Left lobe of liver (tissue), 2 donors: ENCODE measurements around the gene APBA2. TPM values are rescaled to one million over a fixed set of nuclear protein-coding genes. Genes with fewer than 3 reads are reported as not detected.

Source experiments
- ATAC-seq: fragments of 200-7000 bp; cut with Tn5 transposase; one replicate; pipeline ENCODE4 v1.9.1; 2020; ENCODE audit warnings: mild to moderate bottlenecking, moderate library complexity
- DNase-seq: peaks from one replicate; pipeline ENCODE4 v3.0.0-alpha.2; 2020; ENCODE audit warnings: low spot score
- total RNA-seq: library from RNA; stranded (reverse); gene quantifications from one replicate; pipeline ENCODE4 v1.2.1, GENCODE V29; 2021
- donor health status: DM: no; HTN: no; CAD: no; lungs with moderate emphysema.
- donor health status: DM: no; HTN: yes; CAD: no.

The APBA2 gene
- total RNA-seq, 1 donor from 2014 or later, result 0.28 TPM

- no peak for ATAC-seq
- DNase-seq, result no peak
These were observed 185.6 kb downstream of the APBA2 start for GRCh38 chr15:29071232-29071881.

- no peak for ATAC-seq
- no peak for DNase-seq
These were observed 186.1 kb downstream of the APBA2 start for GRCh38 chr15:29071882-29072273.

- ATAC-seq, result no peak
- DNase-seq, result no peak
These were observed 186.7 kb downstream of the APBA2 start for GRCh38 chr15:29072444-29072843.

GRCh38 chr15:29074045-29074444 is 188.3 kb downstream of the APBA2 start:
- no peak for DNase-seq
- no peak for ATAC-seq

- ATAC-seq, result no peak
- DNase-seq, result no peak
These were observed 192.8 kb downstream of the APBA2 start for GRCh38 chr15:29078541-29078940.

- ATAC-seq, result no peak
- DNase-seq, result no peak
These were observed 193.7 kb downstream of the APBA2 start for GRCh38 chr15:29079479-29079878.

GRCh38 chr15:29081781-29082180 is 196.0 kb downstream of the APBA2 start:
- ATAC-seq, result no peak
- no peak for DNase-seq

- DNase-seq (no peak), ATAC-seq (no peak)
These were observed 197.4 kb downstream of the APBA2 start for GRCh38 chr15:29083161-29083560.

- DNase-seq (no peak), ATAC-seq (no peak)
These were observed 198.1 kb downstream of the APBA2 start for GRCh38 chr15:29083858-29084257.

GRCh38 chr15:29086001-29086400 is 200.2 kb downstream of the APBA2 start:
- DNase-seq, result no peak
- no peak for ATAC-seq

- ATAC-seq (no peak), DNase-seq (no peak)
These were observed 201.1 kb downstream of the APBA2 start for GRCh38 chr15:29086891-29087290.

GRCh38 chr15:29087521-29088285 is 201.9 kb downstream of the APBA2 start:
- DNase-seq, result no peak

GRCh38 chr15:29088666-29089065 is 202.9 kb downstream of the APBA2 start:
- no peak for ATAC-seq
- DNase-seq, result no peak

More at GRCh38 chr15:29087521-29088285, 201.9 kb downstream of the APBA2 start:
- no peak for ATAC-seq

- DNase-seq (no peak), ATAC-seq (no peak)
These were observed 204.2 kb downstream of the APBA2 start for GRCh38 chr15:29089731-29090616.

- DNase-seq (no peak), ATAC-seq (no peak)
These were observed 205.1 kb downstream of the APBA2 start for GRCh38 chr15:29090617-29091466.

- DNase-seq, result no peak
These were observed 205.9 kb downstream of the APBA2 start for GRCh38 chr15:29091666-29092065.

GRCh38 chr15:29092376-29093064 is 206.7 kb downstream of the APBA2 start:
- ATAC-seq (no peak), DNase-seq (no peak)

More at GRCh38 chr15:29091666-29092065, 205.9 kb downstream of the APBA2 start:
- no peak for ATAC-seq

GRCh38 chr15:29093065-29093435 is 207.3 kb downstream of the APBA2 start:
- ATAC-seq (no peak), DNase-seq (no peak)

- DNase-seq, result no peak
- ATAC-seq, result no peak
These were observed 208.0 kb downstream of the APBA2 start for GRCh38 chr15:29093696-29094343.
